ENCODE measurements around the gene MUL1.
"Not testable (repeated sequence)": the region's sequence is repeated elsewhere in the genome, so short reads cannot be mapped to it uniquely, and the experiment has no call there.

Gene MUL1

DNA sequence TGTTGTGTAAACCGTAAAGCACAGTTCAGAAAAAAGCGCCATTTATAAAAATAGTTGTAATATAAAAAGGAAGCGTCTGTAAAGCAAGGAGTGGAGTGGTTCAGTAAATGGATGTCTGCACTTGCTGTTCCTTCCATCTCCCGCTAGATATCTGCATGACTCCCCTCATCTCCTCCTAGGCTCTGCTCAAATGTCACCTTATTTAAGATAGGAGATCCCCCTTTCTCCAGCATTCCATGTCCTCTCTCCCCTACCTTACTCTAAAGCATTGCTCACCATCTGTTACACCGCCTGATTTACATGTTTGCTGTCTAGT lies 745 bp downstream of the MUL1 start:
- Histone ChIP-seq H3K27ac (ENCODE audit: low read depth, low read length) (peak overlapping the region; percentile 73), H3K4me1 (ENCODE audit: insufficient read depth, low read length) (peaks cover 35% of the 10 kb centered on the region), H3K36me3 (ENCODE audit: insufficient read depth, low read length) (peaks cover 9% of the 10 kb centered on the region), H3K4me3 (ENCODE audit: low read depth in 1 of 2, low read length in 2 of 2) (peak overlapping the region; percentile 95 to 96), H3K27me3 (ENCODE audit: control insufficient read depth in 1 of 2, insufficient read depth in 2 of 2, low read length in 2 of 2) (no peaks in the 10 kb centered on the region), H3K9me3 (ENCODE audit: low read length) (no peaks in the 10 kb centered on the region), H3K9ac (ENCODE audit: low read length) (peak overlapping the region; percentile 82)

DNA sequence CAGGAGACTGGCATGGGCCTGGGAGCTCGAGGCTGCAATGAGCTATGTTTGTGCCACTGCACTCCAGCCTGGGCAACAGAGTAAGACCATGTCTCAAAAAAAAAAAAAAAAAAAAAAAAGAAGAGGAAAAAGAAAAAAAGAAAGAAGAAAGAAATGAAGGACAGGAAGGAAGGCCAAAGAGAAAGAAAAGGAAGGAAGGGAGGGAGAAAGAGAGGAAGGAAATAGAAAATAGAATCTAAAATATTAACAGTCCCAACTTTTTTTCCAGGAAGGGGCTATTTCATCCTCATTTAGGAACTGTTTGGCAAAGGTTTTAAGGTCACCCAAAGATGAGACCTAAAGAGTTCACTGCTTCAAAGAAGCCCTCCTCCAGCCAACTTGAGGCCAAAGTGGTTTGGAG lies 2.5 kb downstream of the MUL1 start:
- Histone ChIP-seq H3K36me3 (ENCODE audit: insufficient read depth, low read length) (peaks cover 26% of the 10 kb centered on the region), H3K9ac (ENCODE audit: low read length) (no peak overlapping the region), H3K4me3 (ENCODE audit: low read depth in 1 of 2, low read length in 2 of 2) (no peak overlapping the region), H3K27ac (ENCODE audit: low read depth, low read length) (no peak overlapping the region), H3K4me1 (ENCODE audit: insufficient read depth, low read length) (peaks cover 35% of the 10 kb centered on the region), H3K27me3 (ENCODE audit: control insufficient read depth in 1 of 2, insufficient read depth in 2 of 2, low read length in 2 of 2) (no peaks in the 10 kb centered on the region), H3K9me3 (ENCODE audit: low read length) (no peaks in the 10 kb centered on the region)

DNA sequence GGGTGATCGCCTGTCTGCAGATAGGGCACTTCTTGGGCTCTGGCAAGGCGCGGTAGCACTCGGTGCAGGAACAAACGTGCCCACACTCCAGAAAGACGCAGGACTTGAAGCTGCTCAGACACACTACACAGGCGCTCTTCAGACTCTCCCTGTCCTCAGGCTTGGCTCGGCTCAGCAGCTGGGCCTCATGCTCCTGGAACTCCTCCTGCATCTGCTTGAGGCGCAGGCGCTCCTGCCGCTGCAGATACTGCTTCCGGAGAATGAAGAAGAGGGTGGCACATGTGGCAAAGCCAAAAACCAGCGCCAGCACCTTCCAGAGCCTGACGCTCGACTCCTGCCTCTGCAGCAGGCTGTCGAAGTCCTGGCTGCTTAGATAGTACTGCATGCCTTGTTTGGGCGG lies 7.2 kb downstream of the MUL1 start:
- Histone ChIP-seq H3K4me1 (ENCODE audit: insufficient read depth, low read length) (peaks cover 11% of the 10 kb centered on the region), H3K27ac (ENCODE audit: low read depth, low read length) (no peak overlapping the region), H3K36me3 (ENCODE audit: insufficient read depth, low read length) (peaks cover 47% of the 10 kb centered on the region), H3K9me3 (ENCODE audit: low read length) (no peaks in the 10 kb centered on the region), H3K4me3 (ENCODE audit: low read depth in 1 of 2, low read length in 2 of 2) (no peak overlapping the region), H3K9ac (ENCODE audit: low read length) (no peak overlapping the region), H3K27me3 (ENCODE audit: control insufficient read depth in 1 of 2, insufficient read depth in 2 of 2, low read length in 2 of 2) (no peaks in the 10 kb centered on the region)

DNA sequence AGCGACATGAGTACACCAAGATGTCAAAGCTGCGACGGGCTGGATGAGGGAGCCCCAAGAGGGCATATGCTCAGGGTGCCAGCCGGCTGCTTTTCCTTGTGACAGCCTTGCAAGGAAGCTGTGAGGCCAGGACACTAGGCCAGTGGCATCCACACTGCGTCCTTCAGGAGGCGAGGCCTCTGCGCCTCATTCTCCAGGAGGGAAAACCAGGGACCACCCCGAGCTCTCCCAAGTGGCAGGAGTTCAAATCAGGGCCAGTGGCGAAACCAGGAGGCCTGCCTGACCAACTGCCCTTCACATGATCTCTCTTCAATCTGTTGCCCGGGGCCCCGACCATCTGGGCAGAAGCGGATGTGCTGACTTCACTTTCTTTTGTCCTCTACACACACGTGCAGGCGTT lies 8.2 kb downstream of the MUL1 start:
- Histone ChIP-seq H3K36me3 (ENCODE audit: insufficient read depth, low read length) (peaks cover 47% of the 10 kb centered on the region), H3K4me1 (ENCODE audit: insufficient read depth, low read length) (peaks cover under 1% of the 10 kb centered on the region), H3K9ac (ENCODE audit: low read length) (no peak overlapping the region), H3K27ac (ENCODE audit: low read depth, low read length) (no peak overlapping the region), H3K9me3 (ENCODE audit: low read length) (no peaks in the 10 kb centered on the region), H3K27me3 (ENCODE audit: control insufficient read depth in 1 of 2, insufficient read depth in 2 of 2, low read length in 2 of 2) (no peaks in the 10 kb centered on the region), H3K4me3 (ENCODE audit: low read depth in 1 of 2, low read length in 2 of 2) (no peak overlapping the region)

DNA sequence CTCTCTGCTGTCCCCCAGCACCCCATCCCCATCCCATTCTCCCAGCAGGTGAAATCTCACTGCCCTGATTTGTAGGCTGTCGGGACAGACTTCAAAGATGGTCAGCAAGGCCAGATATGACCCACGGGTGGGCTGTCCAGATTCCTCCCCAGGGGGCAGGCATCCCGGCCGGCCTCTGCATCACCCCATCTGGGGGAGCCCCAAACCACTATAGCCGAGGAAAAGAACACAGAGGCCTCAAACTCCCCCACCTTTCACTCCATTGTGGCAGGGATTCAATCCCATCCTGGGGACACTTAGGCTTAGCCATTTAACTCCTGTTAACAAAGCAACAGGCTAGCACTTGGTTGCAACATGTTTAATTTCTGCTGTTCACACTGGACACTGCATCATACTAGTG lies 8.8 kb downstream of the MUL1 start:
- Histone ChIP-seq H3K9me3 (ENCODE audit: low read length) (no peaks in the 10 kb centered on the region), H3K27ac (ENCODE audit: low read depth, low read length) (no peak overlapping the region), H3K27me3 (ENCODE audit: control insufficient read depth in 1 of 2, insufficient read depth in 2 of 2, low read length in 2 of 2) (no peaks in the 10 kb centered on the region), H3K9ac (ENCODE audit: low read length) (no peak overlapping the region), H3K36me3 (ENCODE audit: insufficient read depth, low read length) (peaks cover 44% of the 10 kb centered on the region), H3K4me3 (ENCODE audit: low read depth in 1 of 2, low read length in 2 of 2) (no peak overlapping the region), H3K4me1 (ENCODE audit: insufficient read depth, low read length) (peaks cover 2% of the 10 kb centered on the region)

DNA sequence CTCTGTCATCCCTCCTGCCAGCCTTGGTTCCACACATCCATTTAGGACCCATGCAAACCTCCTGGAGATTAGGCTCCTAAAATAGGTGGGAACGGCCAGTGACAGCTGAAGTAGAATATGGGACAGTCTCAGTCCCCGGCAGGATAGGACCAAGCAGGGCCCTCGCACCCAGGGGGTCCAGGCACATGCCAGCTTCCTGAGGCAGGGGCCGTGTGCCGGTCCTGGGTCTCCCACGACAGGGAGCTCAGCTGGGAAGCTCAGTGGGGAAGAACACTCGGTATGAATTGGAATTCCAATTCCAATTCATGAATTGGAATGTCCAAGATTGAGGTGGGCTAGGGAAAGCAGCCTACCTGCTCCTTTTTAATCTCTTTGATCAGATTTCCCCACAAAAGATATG lies 9.8 kb downstream of the MUL1 start:
- H3K4me3 ChIP-seq (ENCODE audit: low read depth in 1 of 2, low read length in 2 of 2) = no peak overlapping the region
- no peak overlapping the region for H3K9ac ChIP-seq (ENCODE audit: low read length)
- H3K9me3 ChIP-seq (ENCODE audit: low read length) = no peaks in the 10 kb centered on the region
- H3K4me1 ChIP-seq (ENCODE audit: insufficient read depth, low read length) = peaks cover 8% of the 10 kb centered on the region
- H3K27me3 ChIP-seq (ENCODE audit: control insufficient read depth in 1 of 2, insufficient read depth in 2 of 2, low read length in 2 of 2) = no peaks in the 10 kb centered on the region
- H3K36me3 ChIP-seq (ENCODE audit: insufficient read depth, low read length) = peaks cover 39% of the 10 kb centered on the region
- H3K27ac ChIP-seq (ENCODE audit: low read depth, low read length) = no peak overlapping the region

DNA sequence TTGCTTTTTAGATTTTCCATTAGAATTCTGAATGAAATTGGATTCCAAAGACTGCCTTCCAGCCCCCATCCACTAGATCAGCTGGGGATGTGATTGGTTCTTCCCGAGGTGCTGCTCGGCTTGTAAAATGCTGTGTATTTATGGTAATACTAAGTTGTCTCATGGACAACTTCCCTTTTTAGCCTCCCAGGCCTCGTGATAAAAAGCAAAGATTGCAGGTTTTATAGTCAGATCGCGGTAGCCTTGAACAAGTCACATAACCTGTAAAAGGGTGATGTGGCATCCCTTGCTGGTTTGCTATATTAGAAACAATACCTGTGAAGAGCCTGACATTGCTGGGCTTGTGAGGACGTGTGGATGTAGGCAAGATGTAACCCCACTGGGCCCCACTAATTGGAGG lies 10.4 kb downstream of the MUL1 start:
- Histone ChIP-seq H3K36me3 (ENCODE audit: insufficient read depth, low read length) (peaks cover 39% of the 10 kb centered on the region), H3K4me1 (ENCODE audit: insufficient read depth, low read length) (peaks cover 8% of the 10 kb centered on the region), H3K4me3 (ENCODE audit: low read depth in 1 of 2, low read length in 2 of 2) (no peak overlapping the region), H3K9ac (ENCODE audit: low read length) (no peak overlapping the region), H3K27me3 (ENCODE audit: control insufficient read depth in 1 of 2, insufficient read depth in 2 of 2, low read length in 2 of 2) (no peaks in the 10 kb centered on the region), H3K9me3 (ENCODE audit: low read length) (no peaks in the 10 kb centered on the region), H3K27ac (ENCODE audit: low read depth, low read length) (no peak overlapping the region)

DNA sequence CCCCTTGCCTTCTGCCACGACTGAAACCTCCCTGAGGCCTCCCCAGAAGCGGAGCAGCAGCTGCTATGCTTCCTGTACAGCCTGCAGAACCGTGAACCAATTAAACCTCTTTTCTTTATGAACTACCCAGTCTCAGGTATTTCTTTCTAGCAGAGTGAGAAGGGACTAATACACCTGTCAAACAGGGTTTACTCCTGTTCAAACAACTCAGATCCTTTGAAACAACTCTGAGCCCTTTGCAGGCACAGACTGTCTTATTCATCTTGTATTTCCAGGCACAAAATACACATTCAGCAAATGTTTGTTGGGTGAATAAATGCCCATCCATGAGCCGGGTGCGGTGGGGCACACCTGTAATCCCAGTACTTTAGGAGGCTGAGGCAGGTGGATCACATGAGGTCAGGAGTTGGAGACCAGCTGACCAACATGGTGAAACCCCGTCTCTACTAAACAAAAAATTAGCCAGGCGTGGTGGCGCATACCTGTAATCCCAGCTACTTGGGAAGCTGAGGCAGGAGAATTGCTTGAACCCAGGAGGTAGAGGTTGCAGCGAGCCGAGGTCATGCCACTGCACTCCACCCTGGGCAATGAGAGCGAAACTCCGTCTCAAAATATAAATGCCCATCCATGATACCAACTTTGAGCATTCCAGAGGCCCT lies 11.1 kb downstream of the MUL1 start:
- H3K36me3 ChIP-seq (ENCODE audit: insufficient read depth, low read length) = peaks cover 34% of the 10 kb centered on the region
- H3K27ac ChIP-seq (ENCODE audit: low read depth, low read length); H3K9ac ChIP-seq (ENCODE audit: low read length); H3K4me1 ChIP-seq (ENCODE audit: insufficient read depth, low read length); H3K9me3 ChIP-seq (ENCODE audit: low read length); H3K27me3 ChIP-seq (ENCODE audit: control insufficient read depth in 1 of 2, insufficient read depth in 2 of 2, low read length in 2 of 2); H3K4me3 ChIP-seq (ENCODE audit: low read depth in 1 of 2, low read length in 2 of 2): not testable (repeated sequence)

DNA sequence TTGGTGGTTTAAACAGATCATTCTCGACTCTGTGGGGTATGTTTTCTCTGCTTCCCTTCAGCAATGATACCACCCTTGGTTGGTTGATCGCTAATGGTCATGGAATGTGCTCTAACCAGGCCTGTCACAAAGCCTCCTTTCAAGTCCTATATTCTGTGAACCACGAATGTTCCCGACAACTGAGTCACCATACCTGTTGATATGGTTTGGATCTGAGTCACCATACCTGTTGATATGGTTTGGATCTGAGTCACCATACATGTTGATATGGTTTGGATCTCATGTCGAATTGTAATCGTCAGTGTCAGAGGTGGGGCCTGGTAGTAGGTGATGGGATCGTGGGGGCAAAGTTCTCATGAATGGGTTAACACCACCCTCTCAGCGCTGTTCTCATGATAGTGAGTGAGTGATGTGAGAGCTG lies 11.7 kb downstream of the MUL1 start:
- peaks cover 8% of the 10 kb centered on the region for H3K4me1 ChIP-seq (ENCODE audit: insufficient read depth, low read length)

DNA sequence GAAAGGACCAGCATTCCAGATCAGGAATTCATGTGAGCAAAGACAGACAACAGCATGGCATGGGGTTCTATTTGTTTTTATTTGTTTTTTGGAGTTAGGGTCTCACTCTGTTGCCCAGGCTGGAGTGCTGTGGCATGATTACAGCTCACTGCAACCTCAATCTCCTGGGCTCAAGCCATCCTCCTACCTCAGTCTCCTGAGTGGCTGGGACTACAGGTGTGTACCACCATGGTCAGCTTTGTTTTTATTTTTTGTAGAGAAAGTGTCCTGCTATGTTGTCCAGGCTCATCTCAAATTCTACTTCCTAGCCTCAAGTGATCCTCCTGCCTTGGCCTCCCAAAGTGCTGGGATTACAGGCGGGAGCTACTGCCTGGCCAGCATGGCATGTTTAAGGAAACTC lies 12.3 kb downstream of the MUL1 start:
- Histone ChIP-seq H3K9me3 (ENCODE audit: low read length) (no peaks in the 10 kb centered on the region), H3K4me3 (ENCODE audit: low read depth in 1 of 2, low read length in 2 of 2) (no peak overlapping the region), H3K9ac (ENCODE audit: low read length) (no peak overlapping the region), H3K4me1 (ENCODE audit: insufficient read depth, low read length) (peaks cover 8% of the 10 kb centered on the region), H3K27ac (ENCODE audit: low read depth, low read length) (no peak overlapping the region), H3K27me3 (ENCODE audit: control insufficient read depth in 1 of 2, insufficient read depth in 2 of 2, low read length in 2 of 2) (no peaks in the 10 kb centered on the region), H3K36me3 (ENCODE audit: insufficient read depth, low read length) (peaks cover 22% of the 10 kb centered on the region)

More for the DNA sequence above, 11.7 kb downstream of the MUL1 start:
- peaks cover 28% of the 10 kb centered on the region for H3K36me3 ChIP-seq (ENCODE audit: insufficient read depth, low read length)
- no peaks in the 10 kb centered on the region for H3K27me3 ChIP-seq (ENCODE audit: control insufficient read depth in 1 of 2, insufficient read depth in 2 of 2, low read length in 2 of 2)
- no peak overlapping the region for H3K4me3 ChIP-seq (ENCODE audit: low read depth in 1 of 2, low read length in 2 of 2)
- no peaks in the 10 kb centered on the region for H3K9me3 ChIP-seq (ENCODE audit: low read length)
- H3K9ac ChIP-seq (ENCODE audit: low read length) = no peak overlapping the region
- H3K27ac ChIP-seq (ENCODE audit: low read depth, low read length) = no peak overlapping the region

DNA sequence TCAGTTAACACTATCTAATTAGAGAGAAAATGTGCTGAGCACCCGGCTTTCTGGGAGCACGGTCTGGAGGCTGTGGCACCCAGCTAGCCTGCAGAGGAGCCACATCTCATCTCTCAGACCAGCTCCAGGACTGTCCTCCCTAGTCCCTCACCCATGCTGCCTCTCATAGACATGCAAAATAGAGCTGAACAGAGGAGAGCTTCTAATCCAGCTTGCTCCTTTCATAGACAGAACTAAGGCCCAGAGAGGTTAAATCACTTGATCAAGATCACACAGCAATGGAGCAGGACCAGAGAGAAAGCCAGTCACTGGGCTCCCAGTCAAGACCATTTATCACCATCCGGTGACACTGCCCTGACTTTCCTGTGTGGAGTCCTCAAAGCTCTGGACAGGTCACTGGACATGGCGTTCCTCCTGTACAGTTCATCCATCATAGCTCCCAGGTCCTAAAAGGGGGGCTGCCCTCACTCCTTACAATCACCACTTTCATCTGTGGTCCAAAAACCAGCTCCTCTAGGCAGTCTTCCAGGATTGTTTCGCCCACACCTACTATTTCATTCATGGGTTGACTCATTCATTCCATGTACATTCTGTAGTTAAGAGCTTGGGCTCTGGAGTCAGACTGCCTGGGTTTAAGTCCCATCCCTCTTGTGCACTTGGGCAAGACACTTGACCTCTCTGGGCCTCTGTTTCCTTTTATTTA lies 13.2 kb downstream of the MUL1 start:
- Histone ChIP-seq H3K9ac (ENCODE audit: low read length) (no peak overlapping the region), H3K27me3 (ENCODE audit: control insufficient read depth in 1 of 2, insufficient read depth in 2 of 2, low read length in 2 of 2) (no peaks in the 10 kb centered on the region), H3K27ac (ENCODE audit: low read depth, low read length) (no peak overlapping the region), H3K9me3 (ENCODE audit: low read length) (no peaks in the 10 kb centered on the region), H3K4me1 (ENCODE audit: insufficient read depth, low read length) (peaks cover 8% of the 10 kb centered on the region), H3K4me3 (ENCODE audit: low read depth in 1 of 2, low read length in 2 of 2) (no peak overlapping the region), H3K36me3 (ENCODE audit: insufficient read depth, low read length) (peaks cover 13% of the 10 kb centered on the region)
